ENCODE results near the gene OR51A7.

OR51A7 gene

GRCh38 chr11:4957396-4957795, 53.8 kb downstream of the OR51A7 start:
- DNase-seq (ENCODE audit: low read depth) = no peak

All from activated T-cell treated with anti-CD3 and anti-CD28 coated beads for 1 hour (primary cell).